Fibroblast of skin of abdomen (primary cell): ENCODE measurements around the gene OLFML2A.
"Not testable (repeated sequence)": the region's sequence is repeated elsewhere in the genome, so short reads cannot be mapped to it uniquely, and the experiment has no call there.

Experiments
- DNase-seq: peaks from one replicate; pipeline ENCODE4 v3.0.0-alpha.2; 2013

The OLFML2A gene

GRCh38 chr9:124829334-124829669 lies 52.4 kb downstream of the OLFML2A start:
- no peak for DNase-seq

- no peak for DNase-seq
These were observed 53.7 kb downstream of the OLFML2A start for GRCh38 chr9:124830593-124830992.

GRCh38 chr9:124831642-124832364 lies 54.9 kb downstream of the OLFML2A start:
- no peak for DNase-seq

- DNase-seq: peak; percentile 58
These were observed 57.7 kb downstream of the OLFML2A start for GRCh38 chr9:124834591-124834990.

GRCh38 chr9:124835026-124835557 lies 58.2 kb downstream of the OLFML2A start:
- peak; percentile 80 for DNase-seq

DNA sequence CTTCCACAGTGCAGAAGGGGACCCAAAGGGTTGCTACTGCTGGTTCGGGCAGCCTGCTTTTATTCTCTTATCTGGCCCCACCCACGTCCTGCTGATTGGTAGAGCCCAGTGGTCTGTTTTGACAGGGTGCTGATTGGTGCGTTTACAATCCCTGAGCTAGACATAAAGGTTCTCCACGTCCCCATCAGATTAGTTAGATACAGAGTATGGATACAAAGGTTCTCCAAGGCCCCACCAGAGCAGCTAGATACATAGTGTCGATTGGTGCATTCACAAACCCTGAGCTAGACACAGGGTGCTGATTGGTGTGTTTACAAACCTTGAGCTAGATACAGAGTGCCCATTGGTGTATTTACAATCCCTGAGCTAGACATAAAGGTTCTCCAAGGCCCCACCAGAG lies 61.2 kb downstream of the OLFML2A start:
- DNase-seq: not testable (repeated sequence)

GRCh38 chr9:124838567-124839275 lies 61.8 kb downstream of the OLFML2A start:
- DNase-seq: not testable (repeated sequence)

DNA sequence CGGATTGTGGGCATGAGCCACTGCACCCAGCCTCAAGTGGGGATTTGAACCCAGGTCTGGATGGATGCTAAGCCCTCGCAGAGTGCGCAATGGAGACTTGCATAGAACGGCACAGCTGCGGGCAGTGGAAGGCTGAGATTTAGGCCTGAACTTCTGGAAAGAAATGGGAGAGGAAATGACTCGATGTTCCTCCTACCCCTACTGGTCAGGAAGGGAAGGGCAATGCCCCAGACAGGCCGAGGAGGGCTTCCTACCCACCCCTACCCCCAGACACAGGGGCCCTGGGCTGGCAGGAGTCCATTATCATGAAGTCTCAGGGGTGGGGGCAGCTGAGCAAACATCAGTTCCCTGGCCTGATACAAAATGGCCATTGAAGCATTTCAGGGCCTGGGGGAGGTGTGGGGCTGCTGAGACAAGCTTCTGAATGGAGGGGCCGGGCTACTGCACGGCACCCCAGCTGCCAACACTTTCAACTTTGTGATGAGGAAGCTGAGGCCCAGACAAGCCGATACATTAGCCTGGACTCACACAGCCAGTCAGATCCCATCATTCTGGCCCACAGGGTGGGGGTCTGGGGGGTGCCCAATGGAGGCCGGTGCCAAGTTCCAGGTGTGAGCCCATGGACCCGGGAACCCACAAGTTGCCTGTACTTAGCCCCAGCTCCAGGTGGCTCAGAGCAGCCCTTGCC lies 62.8 kb downstream of the OLFML2A start:
- DNase-seq: peak; percentile 28

DNA sequence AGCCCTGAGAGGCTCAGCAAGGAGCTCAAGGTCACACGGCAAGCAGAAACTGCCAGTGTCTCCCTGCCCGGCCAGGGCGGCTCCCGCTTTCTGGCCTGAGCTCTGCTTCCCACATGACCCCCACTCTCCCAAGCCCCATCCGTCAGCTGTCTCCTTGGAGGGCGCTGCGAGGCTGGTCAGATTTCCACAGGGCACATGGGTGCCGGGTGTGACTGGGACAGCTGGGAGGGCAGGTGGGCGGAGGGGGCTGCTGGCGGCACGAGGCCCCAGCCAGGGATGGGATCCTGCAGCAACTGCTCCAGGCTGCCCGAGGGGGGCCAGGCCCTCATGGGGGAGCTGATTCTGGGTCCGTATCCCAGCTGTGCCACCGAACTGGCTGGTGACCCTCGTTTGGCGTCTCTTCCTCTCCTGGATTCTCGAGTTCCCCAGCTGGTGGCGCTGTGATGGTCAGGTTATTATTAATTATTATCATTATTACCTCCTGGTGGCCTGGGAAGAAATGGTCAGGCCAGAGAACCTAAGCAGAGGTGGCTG lies 63.4 kb downstream of the OLFML2A start:
- no peak for DNase-seq

DNA sequence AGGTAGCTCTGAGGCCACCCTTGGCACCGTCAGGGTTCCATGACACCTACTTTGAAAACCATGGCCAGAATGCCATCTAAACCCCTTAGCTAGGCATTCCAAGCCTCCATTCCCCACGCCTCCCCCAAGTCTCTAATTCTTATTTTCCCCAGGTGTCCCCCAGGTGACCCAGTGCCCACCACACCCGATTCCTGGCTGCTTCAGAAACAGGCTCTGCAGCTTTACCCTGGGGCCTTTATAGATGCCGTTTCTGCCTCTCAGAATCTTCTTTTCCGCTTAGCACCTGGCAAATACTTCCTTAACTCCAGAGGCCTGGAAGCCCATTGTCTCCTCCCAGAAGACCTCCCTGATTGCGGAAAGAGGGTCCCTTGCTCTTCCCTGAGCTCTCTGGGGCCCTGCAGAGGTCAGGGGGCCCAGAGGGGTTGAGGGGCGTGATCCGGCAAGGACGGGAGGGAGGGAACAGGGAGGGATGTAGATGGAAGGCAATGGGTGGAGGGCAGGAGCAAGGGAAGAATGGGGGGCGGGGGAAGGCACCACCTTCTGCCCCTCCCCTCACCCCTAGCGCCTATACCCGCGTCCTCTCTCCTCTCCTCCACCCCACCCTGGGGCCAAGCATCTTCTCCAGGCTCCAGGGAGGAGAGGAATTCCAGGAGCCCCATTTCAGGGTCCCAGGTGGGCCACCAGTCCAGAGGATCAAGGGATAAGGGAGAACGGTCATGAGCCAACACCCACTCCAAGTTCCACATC lies 64.3 kb downstream of the OLFML2A start:
- no peak for DNase-seq

GRCh38 chr9:124843456-124844034 lies 66.6 kb downstream of the OLFML2A start:
- no peak for DNase-seq

DNA sequence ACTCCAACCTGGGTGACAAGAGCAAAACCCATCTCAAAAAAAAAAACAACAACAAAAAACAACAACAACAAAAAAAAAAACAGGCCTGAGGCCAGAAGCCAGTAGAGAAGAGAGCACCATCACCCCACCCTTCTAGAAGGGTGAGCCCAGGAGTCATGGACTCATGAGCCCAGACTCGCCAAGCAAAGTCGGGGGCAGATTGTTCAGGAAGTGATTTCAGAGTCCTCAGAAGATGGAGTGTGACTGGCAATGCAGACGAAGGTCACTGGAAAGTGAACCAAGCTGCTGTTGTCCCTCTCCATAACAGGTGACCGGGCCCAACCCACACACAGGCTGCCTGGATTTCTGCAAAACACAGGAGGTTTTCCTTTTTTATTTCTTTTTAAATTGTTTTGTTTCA lies 67.4 kb downstream of the OLFML2A start:
- DNase-seq: no peak

GRCh38 chr9:124846467-124846866 lies 69.5 kb downstream of the OLFML2A start:
- DNase-seq: not testable (repeated sequence)

GRCh38 chr9:124846969-124847368 lies 70.0 kb downstream of the OLFML2A start:
- DNase-seq: no peak

- peak; percentile 56 for DNase-seq
These were observed 72.9 kb downstream of the OLFML2A start for GRCh38 chr9:124849801-124850200.

DNA sequence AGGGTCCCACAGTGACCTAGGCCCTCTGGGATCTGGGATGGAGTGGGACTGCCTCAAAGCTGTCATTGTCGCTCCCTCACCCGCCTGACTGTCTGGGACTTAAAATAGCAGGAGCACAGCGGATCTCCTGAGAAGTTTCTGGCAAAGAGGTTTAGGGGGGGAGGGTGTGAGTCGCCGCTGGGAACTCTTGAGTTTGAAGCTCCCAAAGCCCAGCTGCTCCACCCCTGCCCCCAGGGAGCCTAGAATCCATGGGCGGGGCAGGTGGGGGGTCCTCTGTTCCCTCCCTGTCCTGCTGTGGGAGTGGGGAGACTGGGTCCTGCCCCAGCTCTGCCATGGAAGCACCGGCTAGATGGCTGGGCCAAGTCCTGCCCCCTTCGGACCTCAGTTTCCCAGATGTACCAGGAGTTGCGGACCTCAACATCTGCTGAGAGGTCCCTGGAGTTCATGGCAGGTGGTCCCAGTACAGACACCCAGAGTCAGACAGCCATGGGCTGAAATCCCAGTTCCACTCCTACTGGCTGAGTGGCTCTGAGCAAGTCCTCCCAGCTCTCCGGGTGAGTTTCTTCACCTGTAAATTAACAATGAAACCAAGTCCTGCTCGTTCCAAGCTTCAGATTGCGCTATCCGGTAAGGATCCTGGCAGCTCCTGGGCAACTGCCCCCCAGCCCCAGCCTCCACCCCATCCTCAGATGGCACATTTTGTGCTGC lies 75.3 kb downstream of the OLFML2A start:
- DNase-seq: no peak

DNA sequence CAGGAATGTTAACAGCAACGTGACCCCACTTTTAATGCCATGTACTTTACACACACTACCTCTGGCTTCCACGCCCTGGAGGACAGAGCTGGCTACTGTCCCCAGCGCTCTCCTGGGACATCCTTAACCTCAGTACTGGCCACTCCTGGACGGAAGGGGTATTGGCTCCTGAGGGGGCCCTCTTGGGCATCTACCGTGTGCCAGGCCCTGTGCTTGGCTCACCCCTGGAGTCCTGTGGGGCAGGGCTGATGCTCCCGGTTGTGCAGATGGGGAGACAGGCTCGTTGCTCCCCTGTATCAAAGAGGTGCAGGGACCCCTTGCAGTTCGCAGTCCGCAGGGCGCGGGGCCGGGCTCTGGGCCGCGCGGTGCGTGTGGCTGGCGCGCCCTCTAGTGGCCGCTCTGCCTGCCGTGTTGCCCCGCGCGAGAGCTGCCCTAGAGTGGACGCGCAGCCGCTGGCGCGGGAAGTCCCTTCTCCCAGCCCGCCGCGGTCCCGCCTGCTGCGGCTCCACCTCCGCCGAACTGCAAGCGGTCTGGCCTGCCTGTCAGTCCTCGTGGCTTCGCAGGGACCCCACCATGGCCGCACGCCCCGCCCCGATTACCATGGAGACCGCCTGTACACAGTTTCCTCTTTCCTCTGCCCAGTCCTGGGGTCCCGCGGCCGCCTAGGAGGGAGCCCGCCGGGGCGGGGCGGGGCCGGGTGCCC lies 76.0 kb downstream of the OLFML2A start, which contains the start of gene WDR38:
WDR38 (plus strand) TSS at position 632 of the 703 bp plus-strand sequence. CDS start 72 bp downstream, outside the sequence.
- DNase-seq: peak; percentile 59

- no peak for DNase-seq
These were observed 76.7 kb downstream of the OLFML2A start for GRCh38 chr9:124853605-124854143.

GRCh38 chr9:124854161-124854560 lies 77.2 kb downstream of the OLFML2A start:
- no peak for DNase-seq

DNA sequence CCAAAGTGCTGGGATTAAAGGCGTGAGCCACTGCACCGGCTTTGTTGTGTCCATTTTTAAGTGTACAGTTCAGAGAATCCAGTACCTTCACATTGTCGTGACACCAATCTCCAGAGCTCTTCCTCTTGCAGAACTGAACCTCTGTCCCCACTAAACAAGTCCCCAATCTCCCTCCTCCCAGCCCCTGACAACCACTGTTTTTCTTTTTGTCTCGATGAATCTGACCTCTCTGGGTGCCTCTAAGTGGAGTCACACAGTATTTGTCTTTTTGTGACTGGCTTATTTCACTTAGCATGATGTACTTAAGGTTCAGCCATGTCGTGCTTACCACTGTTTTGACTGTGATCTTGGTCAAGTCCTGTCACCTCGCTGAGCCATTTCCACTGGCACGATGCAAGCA lies 77.9 kb downstream of the OLFML2A start:
- no peak for DNase-seq
